Fibroblast of skin of left quadriceps (primary cell): ENCODE data around the gene TSPAN14.
"Not testable (repeated sequence)": the region's sequence is repeated elsewhere in the genome, so short reads cannot be mapped to it uniquely, and the experiment has no call there.

Experiments
- DNase-seq, 2 experiments: peaks; one replicate each; pipeline ENCODE4 v3.0.0-alpha.2; 2013; ENCODE audit warnings: low read depth in 2 of 2

The TSPAN14 gene

GRCh38 chr10:80468806-80469421, 14.8 kb downstream of the TSPAN14 start:
- DNase-seq, result no peak

- DNase-seq, result no peak
These were observed 16.2 kb downstream of the TSPAN14 start for GRCh38 chr10:80470266-80470665.

- DNase-seq, result no peak
These were observed 16.9 kb downstream of the TSPAN14 start for GRCh38 chr10:80471001-80471400.

- DNase-seq, result no peak
These were observed 17.7 kb downstream of the TSPAN14 start for GRCh38 chr10:80471715-80472233.

GRCh38 chr10:80472234-80473095, 18.4 kb downstream of the TSPAN14 start:
- peak; percentile 65 to 70 for DNase-seq

GRCh38 chr10:80473096-80473657, 19.1 kb downstream of the TSPAN14 start:
- DNase-seq, result no peak

GRCh38 chr10:80473692-80474596, 19.8 kb downstream of the TSPAN14 start:
- DNase-seq, result no peak

GRCh38 chr10:80474597-80474910, 20.4 kb downstream of the TSPAN14 start:
- DNase-seq, result no peak

GRCh38 chr10:80474941-80475340, 20.8 kb downstream of the TSPAN14 start:
- DNase-seq, result no peak

GRCh38 chr10:80475641-80476040, 21.5 kb downstream of the TSPAN14 start:
- not testable (repeated sequence) for DNase-seq

GRCh38 chr10:80476685-80477084, 22.6 kb downstream of the TSPAN14 start:
- DNase-seq, result no peak

- DNase-seq, result no peak
These were observed 23.7 kb downstream of the TSPAN14 start for GRCh38 chr10:80477813-80478212.

GRCh38 chr10:80480373-80480772, 26.3 kb downstream of the TSPAN14 start:
- DNase-seq, result not testable (repeated sequence)

- DNase-seq, result no peak
These were observed 26.7 kb downstream of the TSPAN14 start for GRCh38 chr10:80480852-80481251.

- DNase-seq, result no peak
These were observed 30.1 kb downstream of the TSPAN14 start for GRCh38 chr10:80484243-80484642.

- DNase-seq, result no peak
These were observed 30.6 kb downstream of the TSPAN14 start for GRCh38 chr10:80484676-80485075.

- DNase-seq, result no peak
These were observed 31.2 kb downstream of the TSPAN14 start for GRCh38 chr10:80485076-80485945.

GRCh38 chr10:80485946-80486764, 32.0 kb downstream of the TSPAN14 start:
- no peak for DNase-seq

- no peak for DNase-seq
These were observed 32.8 kb downstream of the TSPAN14 start for GRCh38 chr10:80486785-80487420.
